Heart left ventricle (tissue), 16 donors: ENCODE data around the gene NCAPH2. TPM values are rescaled to one million over a fixed set of nuclear protein-coding genes. Genes with fewer than 3 reads are reported as not detected.

Experiments used
- ATAC-seq, 4 donors: fragments of 200-7000 bp; cut with Tn5 transposase; one replicate each; pipeline ENCODE4 v1.9.1; 2020 to 2022; ENCODE audit warnings: moderate library complexity in 4 of 4, mild to moderate bottlenecking in 3 of 4, moderate number of reproducible peaks in 1 of 4
- DNase-seq, 5 donors: peaks; one replicate each; pipeline ENCODE4 v3.0.0-alpha.2; 2020
- H3K27ac ChIP-seq, 12 donors: fragments of 200-600 bp; sonication (generic) in 4 of 12; one replicate each; pipeline versions ENCODE4 v1.5.0 to v1.8.0; 2016 to 2022; ENCODE audit warnings: mild to moderate bottlenecking in 2 of 12
- H3K27me3 ChIP-seq, 9 donors: fragments of 200-600 bp; sonication (generic) in 2 of 9; one replicate each; pipeline versions ENCODE4 v1.5.1 to v1.8.0; 2016 to 2022; ENCODE audit warnings: mild to moderate bottlenecking in 3 of 9
- H3K36me3 ChIP-seq, 9 donors: fragments of 200-600 bp; sonication (generic) in 2 of 9; one replicate each; pipeline versions ENCODE4 v1.5.0 to v1.8.0; 2018 to 2022; ENCODE audit warnings: mild to moderate bottlenecking in 2 of 9
- H3K4me1 ChIP-seq, 12 donors: fragments of 200-600 bp; sonication (generic) in 4 of 12; one replicate each; pipeline versions ENCODE4 v1.5.0 to v1.8.0; 2016 to 2022; ENCODE audit warnings: mild to moderate bottlenecking in 3 of 12
- H3K4me3 ChIP-seq, 12 donors: fragments of 200-600 bp; sonication (generic) in 4 of 12; one replicate each; pipeline versions ENCODE4 v1.5.0 to v1.8.0; 2017 to 2022; ENCODE audit warnings: mild to moderate bottlenecking in 9 of 12, moderate library complexity in 4 of 12
- H3K9me3 ChIP-seq, 12 donors: fragments of 200-600 bp; sonication (generic) in 4 of 12; one replicate each; pipeline versions ENCODE4 v1.5.0 to v1.8.0; 2016 to 2022; ENCODE audit warnings: mild to moderate bottlenecking in 1 of 12
- CTCF ChIP-seq, 12 donors: fragments of 200-600 bp; sonication (generic) in 4 of 12; IDR thresholded peaks; one replicate each; pipeline versions ENCODE4 v1.5.0 to v1.8.0; 2018 to 2022; ENCODE audit warnings: antibody characterized with exemption in 12 of 12, mild to moderate bottlenecking in 5 of 12
- POLR2A ChIP-seq, 2 donors: fragments of 450-650 bp; IDR thresholded peaks; one replicate each; pipeline ENCODE4 v1.6.1; 2017; ENCODE audit warnings: antibody characterized with exemption in 2 of 2, mild to moderate bottlenecking in 2 of 2, moderate library complexity in 2 of 2
- WGBS, 4 donors: extraction: QIAGEN DNeasy Blood & Tissue Kit in 2 of 4; methylation state at CpG; one replicate each; pipeline versions ENCODE4 v1.1.5 to v1.1.7; 2013 to 2018; 5-methylcytosine and 5-hydroxymethylcytosine counted together
- intact Hi-C, 10 donors: fragments of 100-400 bp; cut with DNase I; formaldehyde crosslinking; loops; one replicate each; pipeline versions ENCODE4 v1.11.1 to v1.14.2; 2022
- polyA plus RNA-seq, 2 donors: library from polyadenylated mRNA; stranded (reverse); fragments of 200-250 nt; gene quantifications; one replicate each; pipeline ENCODE4 v1.2.3, GENCODE V29; 2013
- total RNA-seq, 9 donors: library from RNA; depleted of rRNA in 2 of 9; stranded (reverse); fragments of >200 nt in 2 of 9; fragmentation: NEBNext Ultra II Directional in 3 of 9; extraction: Animal tissue kit (Norgen Biotek cat#: 25700) in 3 of 9; gene quantifications; one replicate each; pipeline versions ENCODE4 v1.1.0 to v1.2.4, GENCODE V29; 2016 to 2023
- donor health status: ischemic (EF 13 %, LVEDD 7.1; RV severe dilation, severe dysfunction).
- donor health status: healthy with polysubstance abuse.
- donor health status: DM: no; HTN: yes; CAD: no.
- donor health status: DM: no; HTN: no; CAD: no.
- donor health status: ischemic (EF 25% LVEDD 6.9; RV normal size, moderate dysfunction).
- donor health status: ischemic (EF 25% LVEDD 5.7; RV mildly dilated, moderate dysfunction).
- donor health status: healthy.
- donor health status: DM: yes; HTN: yes; CAD: no.
- donor health status: ischemic (EF 35%, LVEDD 5.7; RV mildly dilated, moderate dysfunction).
- donor health status: nonischemic (EF 11% LVEDD 7.7; RV severe dilation, severe dysfunction).
- donor health status: DM: yes; HTN: yes; CAD: no.
- donor health status: PGD.
- donor health status: ischemic (EF 29% LVEDD 5.4; RV normal size, mild dysfunction).
- donor health status: nonischemic (EF 23%, LVEDD 6.1; RV moderate dilation, normal function).

NCAPH2 gene
- total and polyA plus RNA-seq, 11 donors: 24.7 to 43.3 (median 28.1) TPM

DNA sequence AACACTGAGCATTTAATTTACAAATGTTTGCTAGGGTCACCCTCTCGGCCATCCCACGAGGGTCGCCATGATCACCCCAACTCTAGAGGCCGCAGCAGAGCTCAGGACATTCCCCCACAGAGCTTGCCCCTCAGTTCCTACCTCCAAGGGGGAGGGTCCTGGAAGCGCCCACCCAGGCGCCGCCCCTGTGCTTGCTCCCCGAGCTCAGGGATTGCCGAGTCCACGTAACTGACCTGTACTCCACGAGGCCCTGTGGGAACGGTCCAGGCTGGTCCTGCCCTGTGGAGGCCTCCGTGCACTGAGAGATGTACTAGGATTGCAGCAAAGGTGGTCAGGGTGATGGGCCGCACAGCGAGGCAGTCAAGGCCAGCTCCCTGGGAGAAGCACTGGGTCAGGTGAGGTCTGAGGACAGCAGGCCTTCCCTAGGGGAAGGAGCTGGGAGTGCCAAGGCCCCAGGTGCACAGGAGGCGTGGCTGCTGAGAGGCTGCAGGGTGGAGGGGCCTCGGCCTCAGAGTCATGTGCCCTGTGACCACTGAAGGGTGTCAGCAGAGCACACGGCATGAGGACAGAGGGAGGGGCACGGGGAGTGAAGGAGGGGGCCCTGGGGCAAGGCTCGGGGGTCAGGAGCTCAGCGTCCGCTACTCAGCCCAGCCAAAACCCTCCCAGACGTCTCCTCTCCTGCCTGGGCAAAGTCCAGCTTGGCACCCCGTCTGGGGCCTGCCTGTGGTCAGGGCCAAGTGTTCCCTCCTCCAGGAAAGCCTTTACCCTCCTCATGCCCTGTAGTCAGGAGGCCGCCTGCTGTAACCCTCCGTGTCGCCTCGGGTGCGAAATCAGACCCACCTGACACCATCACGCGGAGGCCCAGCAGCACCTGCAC, 23.8 kb upstream of the NCAPH2 start:
- no peak overlapping the region for H3K27ac ChIP-seq
- intact Hi-C loops: no loop called here
- no peak for ATAC-seq
- WGBS, 4 donors: 84 to 92% (median 89%) methylated on average over 22 to 31 of the region's 31 CpGs
- H3K4me3 ChIP-seq: no peak overlapping the region
- H3K4me1 ChIP-seq: peaks cover 0 to 17% (median 4%) of the 10 kb centered on the region in 12 donors
- peaks cover 25 to 62% (median 34%) of the 10 kb centered on the region in 9 donors for H3K27me3 ChIP-seq
- no peaks in the 10 kb centered on the region for H3K36me3 ChIP-seq
- peak in 2 of 5 donors; percentile 20 to 28 for DNase-seq
- no peaks in the 10 kb centered on the region for H3K9me3 ChIP-seq
- TF ChIP-seq POLR2A (IDR thresholded peaks at IDR 0.05): no peak
- TF ChIP-seq CTCF (IDR thresholded peaks at IDR 0.05): no peak

GRCh38 chr22:50485221-50486131, 22.5 kb upstream of the NCAPH2 start:
- Histone ChIP-seq H3K4me1 (peaks cover 0 to 17% (median 4%) of the 10 kb centered on the region in 12 donors), H3K27me3 (peaks cover 24 to 59% (median 31%) of the 10 kb centered on the region in 9 donors)
- TF ChIP-seq POLR2A (IDR thresholded peaks at IDR 0.05) (no peak), CTCF (IDR thresholded peaks at IDR 0.05) (no peak)

GRCh38 chr22:50486561-50487289, 21.3 kb upstream of the NCAPH2 start, which contains the start of gene MIOX:
Gene MIOX (plus strand): TSS chr22:50486859. CDS start chr22:50486898, 39 bp downstream.
- Histone ChIP-seq H3K27me3 (peaks cover 14 to 46% (median 18%) of the 10 kb centered on the region in 9 donors), H3K4me3 (no peak within 1 kb of the TSS), H3K4me1 (peaks cover 0 to 14% (median 0%) of the 10 kb centered on the region in 12 donors), H3K9me3 (no peaks in the 10 kb centered on the region), H3K36me3 (no peaks in the 10 kb centered on the region), H3K27ac (no peak within 1 kb of the TSS)
- intact Hi-C loops: no loop called here
- no peak for TF ChIP-seq POLR2A (IDR thresholded peaks at IDR 0.05)
- TF ChIP-seq CTCF (IDR thresholded peaks at IDR 0.05): no peak
- peak in 1 of 5 donors; percentile 51 for DNase-seq
- 65 to 71% (median 68%) methylated on average over 16 to 23 of the region's 23 CpGs for WGBS, 4 donors
- no peak for ATAC-seq

More at GRCh38 chr22:50485221-50486131, 22.5 kb upstream of the NCAPH2 start:
- intact Hi-C loops: no loop called here
- H3K36me3 ChIP-seq: no peaks in the 10 kb centered on the region
- H3K4me3 ChIP-seq: no peak overlapping the region
- ATAC-seq (peak in 2 of 4 donors; percentile 31 to 46), DNase-seq (peak in 4 of 5 donors; percentile 13 to 65 (median 49))
- H3K27ac ChIP-seq: no peak overlapping the region
- 57 to 65% (median 61%) methylated on average over 27 to 29 of the region's 29 CpGs for WGBS, 4 donors
- no peaks in the 10 kb centered on the region for H3K9me3 ChIP-seq
